G401 (cell line): Measurements from ENCODE around the gene STXBP6. TPM values are rescaled to one million over a fixed set of nuclear protein-coding genes. Genes with fewer than 3 reads are reported as not detected.
"Not testable (repeated sequence)": the region's sequence is repeated elsewhere in the genome, so short reads cannot be mapped to it uniquely, and the experiment has no call there.

Experiments used
- DNase-seq: peaks from one replicate; pipeline ENCODE4 v3.0.0-alpha.2; 2015; ENCODE audit warnings: low spot score
- in situ Hi-C: cut with HindIII; loops from 2 replicates; pipeline ENCODE4 v1.10.0; 2016; ENCODE audit warnings: low sequenced_read_pairs, mixed read lengths
- total RNA-seq: library from RNA; depleted of rRNA; stranded (reverse); fragments of >200 nt; shearing (Covaris generic); gene quantifications from 2 replicates; pipeline ENCODE4 v1.2.3, GENCODE V29; 2014

The STXBP6 gene
- total RNA-seq, 1 experiment from 2014 or later, result not detected

DNA sequence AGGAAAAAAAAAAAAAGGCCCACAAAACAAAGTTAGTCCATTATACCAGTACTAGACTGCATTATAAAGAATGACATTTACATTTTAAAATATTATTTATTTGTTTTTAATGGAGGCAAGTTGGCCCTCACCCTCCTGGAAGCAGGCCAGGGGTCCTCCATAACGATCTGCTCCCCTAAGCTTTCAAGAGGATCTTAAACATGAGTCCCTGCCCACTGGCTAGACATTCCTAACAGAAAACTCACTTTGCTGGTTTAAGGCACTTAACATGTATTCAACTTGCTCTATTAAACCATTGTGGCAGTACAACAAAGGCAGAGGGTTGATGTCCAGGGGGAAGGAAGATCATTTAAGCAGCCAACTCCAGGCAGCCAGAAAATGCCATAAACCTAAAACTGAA lies 111.4 kb downstream of the STXBP6 start:
- in situ Hi-C loops, result no loop called here

DNA sequence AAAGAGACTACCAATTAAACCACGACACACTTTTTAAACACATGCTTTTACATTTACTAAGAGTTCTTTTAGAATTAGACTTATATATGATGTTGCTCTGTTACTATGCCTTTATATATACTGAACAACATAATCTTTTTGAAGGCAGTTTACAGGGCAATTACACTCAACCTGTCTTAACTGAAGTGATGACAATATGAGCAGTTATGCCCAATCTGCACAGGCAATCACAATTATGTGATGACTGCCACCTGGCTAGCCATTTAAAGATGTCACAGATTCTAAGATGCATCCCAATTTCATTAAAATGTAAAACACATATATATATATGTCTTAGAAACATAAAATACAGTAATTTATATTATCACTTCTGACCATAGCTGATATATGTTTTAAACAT lies 112.6 kb downstream of the STXBP6 start:
- in situ Hi-C loops, result no loop called here
- DNase-seq, result no peak

More for the DNA sequence above, 111.4 kb downstream of the STXBP6 start:
- DNase-seq, result no peak

DNA sequence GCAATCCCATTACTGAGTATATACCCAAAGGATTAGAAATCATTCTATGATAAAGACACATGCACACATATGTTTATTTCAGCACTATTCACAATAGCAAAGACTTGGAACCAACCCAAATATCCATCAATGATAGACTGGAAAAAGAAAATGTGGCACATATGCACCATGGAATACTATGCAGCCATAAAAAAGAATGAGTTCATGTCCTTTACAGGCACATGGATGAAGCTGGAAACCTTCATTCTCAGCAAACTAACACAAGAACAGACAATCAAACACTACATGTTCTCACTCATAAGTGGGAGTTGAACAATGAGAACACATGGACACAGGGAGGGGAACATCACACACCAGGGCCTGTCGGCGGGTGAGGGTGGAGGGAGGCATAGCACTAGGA lies 113.2 kb downstream of the STXBP6 start:
- DNase-seq, in situ Hi-C loops: not testable (repeated sequence)

DNA sequence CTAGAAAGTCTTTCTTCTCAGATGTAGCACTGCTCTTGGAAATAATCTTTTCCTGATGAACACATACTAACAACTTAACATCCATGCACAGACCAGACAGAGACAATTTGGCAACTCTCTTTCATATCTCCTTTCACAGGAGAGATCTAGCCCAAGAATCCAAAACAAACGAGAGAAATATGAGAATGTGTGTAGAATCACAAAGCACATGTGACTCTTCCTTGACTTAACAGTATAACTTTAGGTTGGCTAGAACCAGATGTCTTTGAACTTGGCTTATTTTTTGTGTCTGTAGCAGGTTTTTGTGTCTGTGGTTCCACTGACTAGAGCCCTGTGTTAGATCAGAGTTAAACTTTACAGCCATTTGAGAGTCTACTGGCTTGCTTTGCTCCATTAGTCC lies 114.2 kb downstream of the STXBP6 start:
- in situ Hi-C loops, result no loop called here
- DNase-seq, result no peak

DNA sequence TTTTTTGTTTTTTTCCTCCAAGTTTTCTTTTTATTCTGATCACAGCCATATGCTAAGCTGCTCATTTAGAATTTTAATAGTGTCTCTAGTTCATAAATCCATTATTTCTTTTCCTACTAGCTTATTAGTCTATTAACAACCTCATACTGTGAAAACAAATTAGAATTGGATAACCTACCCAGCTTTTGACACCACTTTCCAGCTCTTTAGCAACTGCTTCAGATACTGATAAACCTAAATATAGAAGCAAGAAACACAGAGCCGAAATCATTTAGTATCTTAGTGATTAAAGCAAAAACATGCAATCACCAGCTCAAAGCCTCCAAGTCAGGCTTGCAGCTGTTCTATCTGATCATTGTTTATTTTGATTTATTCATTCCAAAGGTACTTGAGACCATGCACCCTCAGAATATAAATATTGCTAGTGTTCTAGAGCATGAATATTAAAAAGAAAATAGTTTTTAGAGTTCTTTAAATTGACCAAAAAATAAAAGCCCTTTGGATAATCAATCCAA lies 121.5 kb downstream of the STXBP6 start:
- DNase-seq, result no peak

DNA sequence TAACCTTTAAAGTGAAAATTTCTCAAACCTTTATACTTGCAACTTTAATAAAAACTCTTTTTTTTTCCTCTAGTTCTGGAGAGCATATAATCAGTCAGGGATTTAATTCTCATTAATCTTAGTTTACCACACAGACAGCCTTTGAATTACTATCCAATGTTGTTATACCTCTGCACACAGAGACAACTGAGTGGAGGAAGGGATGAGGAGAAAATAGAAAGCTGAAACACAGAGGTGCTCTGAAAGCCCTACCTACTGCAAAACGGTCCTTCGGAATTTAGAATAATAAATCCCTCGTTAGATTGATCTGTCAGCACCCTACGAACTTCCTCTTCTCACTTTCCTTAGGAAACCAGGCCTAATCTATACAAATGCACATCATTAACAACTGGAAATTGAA lies 122.1 kb downstream of the STXBP6 start:
- no peak for DNase-seq
- in situ Hi-C loops, result no loop called here

More for the DNA sequence above, 121.5 kb downstream of the STXBP6 start:
- in situ Hi-C loops, result no loop called here

DNA sequence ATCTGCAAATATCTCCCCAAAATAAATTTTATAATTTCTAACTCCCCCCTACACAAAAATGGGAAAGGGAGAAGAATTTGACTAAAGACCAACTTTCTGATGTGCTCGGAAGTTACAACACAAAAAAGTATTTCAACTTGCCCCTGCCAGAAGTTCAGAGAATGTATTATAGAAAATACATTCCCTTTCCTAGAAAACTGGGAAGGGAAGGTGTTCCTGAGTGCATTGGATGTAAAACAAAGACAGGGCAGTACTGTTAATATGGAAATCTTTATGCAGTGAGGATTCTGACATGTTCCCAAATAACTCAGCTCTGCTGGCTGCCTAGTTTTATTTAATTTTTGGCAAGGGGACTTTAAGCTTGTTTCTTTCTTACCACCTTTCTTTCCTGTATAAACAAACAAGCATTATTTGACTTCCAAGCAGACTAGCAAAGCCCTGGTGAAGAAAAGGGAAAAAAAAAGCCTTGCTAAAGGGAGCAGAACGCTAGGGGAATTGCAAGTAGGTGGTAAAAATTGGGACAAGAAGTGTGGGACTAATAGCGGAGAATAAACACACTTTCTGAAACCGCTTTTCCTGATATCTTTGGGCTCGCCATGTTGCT lies 124.1 kb downstream of the STXBP6 start:
- no peak for DNase-seq

DNA sequence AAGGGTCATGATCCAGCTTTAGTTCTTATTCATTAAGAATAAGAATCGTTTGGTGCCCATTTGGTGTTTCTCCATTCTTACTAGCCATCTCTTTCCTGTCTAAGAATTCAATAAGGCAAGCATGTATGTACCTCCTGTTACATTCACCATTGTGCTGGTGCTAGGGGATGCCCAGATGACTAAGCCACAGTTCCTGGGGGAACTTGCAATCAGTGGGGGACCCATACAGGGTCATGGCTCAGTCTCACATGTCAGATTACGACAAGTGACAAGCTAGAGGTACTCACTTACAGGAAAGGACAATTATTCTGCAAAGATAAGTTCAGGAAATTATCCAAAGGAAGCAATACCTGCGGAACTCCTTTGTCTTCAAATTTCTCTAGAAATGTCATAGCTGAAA lies 125.4 kb downstream of the STXBP6 start:
- in situ Hi-C loops, result no loop called here
- no peak for DNase-seq

More for the DNA sequence above, 124.1 kb downstream of the STXBP6 start:
- in situ Hi-C loops, result no loop called here

DNA sequence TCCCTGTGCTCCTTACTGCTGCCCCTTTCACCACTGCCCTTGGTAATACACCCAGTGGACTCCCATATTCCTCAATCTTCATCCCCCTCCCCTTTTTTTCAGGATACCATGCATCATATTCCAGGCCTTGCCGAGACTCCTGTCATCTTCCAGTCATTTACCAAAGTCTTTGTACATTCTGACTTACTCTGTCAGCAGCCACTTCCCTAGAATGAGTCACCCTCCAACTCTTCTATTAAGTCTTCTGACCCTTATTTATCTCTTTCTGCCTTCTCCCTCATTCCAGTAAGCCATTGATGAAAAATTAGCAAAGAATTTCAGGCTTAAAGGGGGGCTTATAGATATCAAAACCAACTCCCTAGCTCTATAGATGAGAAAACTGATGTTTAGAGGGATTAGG lies 128.0 kb downstream of the STXBP6 start:
- in situ Hi-C loops, result no loop called here
- no peak for DNase-seq

DNA sequence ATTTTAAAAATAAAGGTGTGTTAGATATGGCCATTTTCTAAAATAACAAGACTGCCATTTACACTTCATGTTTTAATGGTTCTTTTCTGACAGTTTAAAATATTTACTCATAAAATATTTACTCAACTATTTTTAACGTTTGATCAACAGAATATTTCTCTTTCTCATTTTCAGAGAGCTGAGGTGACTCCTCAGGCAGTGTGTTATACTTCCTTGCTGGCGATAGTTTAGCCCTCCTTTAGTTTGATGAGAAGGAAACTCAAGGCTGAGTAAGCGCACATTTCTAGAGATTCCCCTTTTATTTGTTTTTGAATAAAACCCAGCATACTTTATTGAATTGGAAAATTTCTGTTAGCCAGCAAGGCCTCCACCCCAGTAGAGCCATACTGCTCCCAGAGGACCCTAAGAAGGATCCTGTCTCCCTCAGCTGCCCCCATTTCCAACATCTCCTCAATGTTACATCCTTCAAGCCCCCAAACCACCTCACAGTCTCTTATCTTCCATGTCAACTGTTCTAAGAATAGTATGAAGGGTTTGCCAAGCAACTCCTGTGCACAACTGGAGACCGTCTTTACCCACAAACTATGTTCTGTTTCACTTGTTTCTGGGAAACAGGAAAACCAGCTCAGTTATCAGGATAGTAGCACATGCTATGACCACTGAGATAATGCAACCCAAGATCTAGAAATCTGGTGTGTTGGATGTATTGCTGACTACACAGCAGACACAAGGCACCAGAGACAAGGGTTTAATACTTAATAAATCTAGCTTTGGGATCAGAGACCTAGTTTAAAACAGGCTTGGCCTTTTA lies 129.5 kb downstream of the STXBP6 start:
- DNase-seq, result no peak
- in situ Hi-C loops, result no loop called here

DNA sequence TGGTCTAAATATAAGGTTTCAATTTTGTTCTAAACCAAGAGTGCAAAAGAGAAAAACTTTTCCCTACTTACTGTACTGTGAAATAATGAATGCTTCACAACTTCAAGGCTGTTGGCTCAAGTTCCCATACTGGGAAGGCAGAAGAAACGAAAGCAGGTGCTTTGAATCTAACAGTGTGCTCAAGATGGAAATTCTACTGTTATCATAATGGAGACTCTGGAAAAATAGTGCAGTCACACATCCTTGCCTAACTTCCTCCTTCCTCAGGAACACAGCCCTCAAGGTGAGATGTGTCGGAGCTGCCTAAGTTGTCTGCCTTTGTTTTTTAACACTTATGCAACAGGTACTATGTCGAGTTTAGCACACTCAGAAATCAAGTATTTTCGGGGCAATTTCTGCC lies 131.1 kb downstream of the STXBP6 start:
- DNase-seq, result no peak
- in situ Hi-C loops, result no loop called here

DNA sequence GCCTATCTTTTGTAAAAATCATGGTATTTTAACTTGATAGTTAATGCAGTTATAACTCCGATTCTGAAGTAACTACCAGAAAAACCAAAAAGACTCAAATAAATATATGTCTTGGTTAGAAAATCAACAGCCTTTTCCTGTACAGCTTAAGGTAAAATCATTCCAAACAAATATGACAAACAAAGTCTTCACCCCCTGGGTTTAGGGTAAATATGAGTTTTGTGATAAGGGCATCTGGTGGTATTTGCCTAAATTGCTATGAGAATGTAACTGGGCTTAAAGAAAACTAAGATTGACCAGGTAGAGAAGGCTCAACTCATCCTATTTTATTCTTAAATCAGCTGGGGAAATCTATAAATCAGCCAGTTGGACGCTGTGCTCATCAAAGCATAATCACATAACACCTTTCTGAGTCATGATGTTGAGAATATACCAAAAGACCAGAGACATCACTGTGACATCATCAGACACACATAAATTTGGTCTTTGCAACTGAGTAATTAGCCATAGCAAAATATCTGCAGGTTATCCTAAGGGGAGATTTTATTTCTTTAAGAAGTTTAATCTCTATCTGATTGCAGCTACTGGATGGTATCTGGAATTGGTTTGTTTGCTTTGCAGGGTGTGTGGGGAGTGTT lies 133.9 kb downstream of the STXBP6 start:
- DNase-seq, result no peak
- in situ Hi-C loops, result no loop called here

DNA sequence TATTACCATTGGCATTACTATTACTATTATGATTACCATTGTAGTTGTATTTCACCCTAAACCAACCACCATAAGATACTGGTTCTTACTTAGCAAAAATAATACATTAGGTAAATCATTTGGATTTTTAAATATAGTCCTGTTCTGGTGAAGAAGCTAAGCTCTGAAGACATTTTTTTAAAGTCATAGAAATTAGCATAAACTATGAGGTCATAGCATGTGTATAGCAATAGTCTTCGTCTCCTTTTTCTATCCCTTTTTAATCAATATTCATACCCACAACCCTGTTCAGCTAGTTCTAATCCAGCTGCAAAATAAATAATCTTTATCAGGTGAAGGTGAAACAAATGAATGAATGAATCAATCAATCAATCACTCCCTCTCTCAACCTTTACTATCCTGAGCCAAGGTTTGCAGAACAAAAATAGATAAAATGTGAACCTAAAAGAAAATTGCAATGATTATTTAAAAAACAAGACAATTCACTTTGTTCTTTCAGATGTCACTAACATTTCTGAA lies 134.5 kb downstream of the STXBP6 start:
- DNase-seq, result no peak
- in situ Hi-C loops, result no loop called here

DNA sequence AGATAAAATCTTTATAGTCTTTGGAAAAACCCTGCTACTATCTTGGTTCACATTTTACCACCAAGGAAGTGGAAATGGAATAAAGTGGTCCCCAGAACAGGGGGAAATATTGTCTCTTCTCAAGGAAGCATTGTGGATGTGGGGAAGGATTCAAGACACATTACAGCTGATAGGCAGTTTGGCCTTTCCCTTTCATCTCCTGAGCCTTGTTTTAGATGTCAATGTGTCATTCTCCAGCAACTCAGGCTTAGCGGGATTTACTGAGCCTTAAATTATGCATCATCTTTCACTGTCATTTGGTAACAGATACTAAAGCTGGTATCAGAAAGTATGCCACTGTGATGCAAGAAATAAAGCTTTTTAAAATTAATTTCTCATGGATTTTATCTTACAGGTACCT lies 136.2 kb downstream of the STXBP6 start:
- in situ Hi-C loops, result no loop called here
- no peak for DNase-seq

DNA sequence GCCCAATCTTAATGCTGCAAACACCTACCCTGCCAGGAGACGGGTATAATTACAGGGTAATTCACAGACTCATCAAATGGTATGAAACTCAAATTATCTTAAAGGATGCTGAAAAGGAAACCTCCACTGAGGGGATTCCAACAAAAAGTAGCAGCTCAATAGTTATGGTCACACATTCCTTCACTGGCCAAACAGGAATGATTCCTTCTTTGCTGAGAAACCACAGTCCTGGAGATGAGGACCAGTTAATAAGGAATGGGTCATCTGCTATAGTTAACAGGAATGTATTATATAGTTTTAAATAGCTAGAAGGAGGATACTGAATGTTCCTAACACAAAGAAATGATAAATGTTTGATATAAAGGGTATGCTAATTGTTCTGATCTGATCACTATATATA lies 136.9 kb downstream of the STXBP6 start:
- DNase-seq, result no peak
- in situ Hi-C loops, result no loop called here

DNA sequence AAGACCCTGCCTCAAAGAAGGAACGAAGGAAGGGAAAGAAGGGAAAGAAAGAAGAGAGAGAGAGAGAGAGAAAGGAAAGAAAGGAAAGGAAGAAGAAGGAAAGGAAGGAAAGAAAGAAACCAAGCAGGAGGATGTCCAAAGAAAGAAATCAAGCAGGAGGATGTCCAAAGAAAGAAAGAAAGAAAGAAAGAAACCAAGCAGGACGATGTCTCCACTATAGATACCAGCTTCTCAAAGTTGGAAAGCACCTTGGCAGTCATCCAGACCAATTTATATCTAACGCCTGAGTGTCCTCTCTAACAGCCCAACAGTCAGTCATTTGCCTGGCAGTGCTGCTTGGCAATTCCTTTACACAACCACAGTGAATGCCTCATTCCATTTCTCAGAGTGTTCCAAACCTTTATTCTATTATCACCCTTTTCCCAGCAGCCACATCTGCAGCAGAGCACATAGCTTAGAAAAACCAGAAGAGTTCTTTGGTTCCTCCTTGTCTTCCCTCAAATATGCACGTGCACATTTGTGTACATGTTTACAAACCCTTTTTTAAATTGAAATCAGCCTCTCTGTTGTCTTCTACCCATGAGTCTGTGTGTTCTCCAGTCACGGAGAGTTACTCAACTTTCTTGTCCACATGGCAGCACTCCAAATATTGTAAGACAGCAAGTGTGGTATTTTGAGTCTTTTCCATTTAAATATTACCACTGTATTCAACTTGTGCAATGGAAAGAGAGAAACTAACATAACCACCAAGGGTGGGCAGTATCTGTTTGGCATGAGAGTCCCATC lies 138.4 kb downstream of the STXBP6 start:
- DNase-seq, result no peak

DNA sequence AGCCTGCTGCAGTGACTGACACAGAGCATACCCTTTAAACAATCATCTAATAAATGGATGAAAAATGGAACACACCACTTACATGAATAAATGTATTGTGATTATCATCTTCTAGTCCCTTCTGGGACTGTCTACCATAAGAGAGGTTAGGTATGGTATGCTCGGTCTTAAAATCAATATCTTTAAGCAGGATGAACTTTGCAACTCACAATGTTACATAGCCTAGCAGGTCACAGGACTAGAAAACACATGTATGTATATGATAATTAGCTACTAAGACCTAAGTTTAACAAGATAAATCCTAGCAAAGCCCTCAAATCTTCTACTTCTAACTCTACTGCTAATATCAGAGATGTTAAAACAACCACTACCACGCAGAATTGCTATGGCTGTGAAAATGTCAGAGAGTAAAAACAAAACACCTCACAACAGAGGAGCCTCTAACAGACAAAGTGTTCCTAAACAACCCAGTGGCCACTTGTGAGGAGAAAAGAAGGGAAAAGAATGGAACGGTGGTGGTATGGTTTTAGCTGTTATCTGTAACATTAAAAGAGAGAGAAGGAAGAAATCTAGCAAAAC lies 139.4 kb downstream of the STXBP6 start:
- in situ Hi-C loops, result no loop called here
- no peak for DNase-seq

More for the DNA sequence above, 138.4 kb downstream of the STXBP6 start:
- in situ Hi-C loops, result no loop called here

DNA sequence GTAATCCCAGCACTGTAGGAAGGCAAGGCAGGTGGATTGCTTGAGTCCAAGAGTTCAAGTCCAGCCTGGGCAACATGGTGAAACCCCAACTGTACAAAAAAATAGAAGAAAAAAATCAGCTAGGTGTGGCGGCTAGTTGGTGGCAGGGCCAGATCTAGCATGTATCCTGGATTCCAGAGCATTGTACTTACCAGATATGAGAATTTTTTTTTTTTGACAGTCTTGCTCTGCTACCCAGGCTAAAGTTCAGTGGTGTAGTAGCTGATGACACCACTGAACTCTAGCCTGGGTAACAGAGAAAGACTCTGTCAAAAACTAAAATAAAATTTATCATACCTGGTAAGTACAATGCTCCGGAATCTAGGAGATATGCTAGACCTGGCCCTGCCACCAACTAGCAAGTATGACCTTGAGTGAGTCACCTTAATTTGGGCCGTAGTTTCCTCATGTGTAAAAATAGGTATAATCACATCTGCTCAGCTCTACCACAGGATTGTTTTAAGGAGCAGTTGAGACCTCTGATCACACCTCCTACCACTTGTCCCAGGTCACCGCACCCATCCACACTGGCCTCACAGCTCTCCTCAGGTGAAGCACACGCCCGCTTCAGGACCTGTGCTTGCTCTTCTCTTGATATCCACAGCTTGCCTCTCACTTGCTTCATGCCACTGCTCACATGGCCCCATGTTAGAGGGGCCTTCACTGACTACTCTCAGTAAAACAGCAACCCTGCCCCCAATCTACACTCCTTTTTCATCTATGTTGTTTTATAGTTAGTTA lies 140.2 kb downstream of the STXBP6 start:
- in situ Hi-C loops, result no loop called here
- DNase-seq, result no peak
